Activated CD4-positive, alpha-beta memory T cell treated with anti-CD3 and anti-CD28 coated beads, Interleukin-2, amount 10 ng/mL, durations not matched to agents 7 days and 5 days (primary cell): ENCODE results near the gene RPS6KA5. TPM values are rescaled to one million over a fixed set of nuclear protein-coding genes. Genes with fewer than 3 reads are reported as not detected.
"Not testable (repeated sequence)": the region's sequence is repeated elsewhere in the genome, so short reads cannot be mapped to it uniquely, and the experiment has no call there.

Experiments
- CTCF ChIA-PET: fragments of 350-600 bp; sonication (Branson Sonifier 250); formaldehyde crosslinking; loops from one replicate; lab custom pipeline; 2021; ENCODE audit warnings: antibody characterized with exemption, inconsistent platforms; lab: Charles Lee
- POLR2A ChIA-PET: fragments of 350-600 bp; sonication (Branson Sonifier 250); formaldehyde crosslinking; loops from one replicate; lab custom pipeline; 2021; ENCODE audit warnings: antibody characterized with exemption; lab: Charles Lee
- DNase-seq: peaks from one replicate; pipeline ENCODE4 v3.0.0-alpha.2; 2020
- H3K27ac Mint-ChIP-seq: one replicate; pipeline ENCODE4 v1.8.0; 2021; ENCODE audit warnings: mild to moderate bottlenecking, mixed read lengths
- H3K27me3 Mint-ChIP-seq: one replicate; pipeline ENCODE4 v1.8.0; 2021; ENCODE audit warnings: mixed read lengths
- H3K36me3 Mint-ChIP-seq: one replicate; pipeline ENCODE4 v1.8.0; 2021; ENCODE audit warnings: low read depth, mixed read lengths
- H3K4me1 Mint-ChIP-seq: one replicate; pipeline ENCODE4 v1.8.0; 2021; ENCODE audit warnings: mixed read lengths
- H3K4me3 Mint-ChIP-seq: one replicate; pipeline ENCODE4 v1.8.0; 2021; ENCODE audit warnings: mild to moderate bottlenecking, mixed read lengths
- H3K9me3 Mint-ChIP-seq: one replicate; pipeline ENCODE4 v1.8.0; 2021; ENCODE audit warnings: mixed read lengths
- total RNA-seq, 2 experiments: library from RNA; stranded (reverse); gene quantifications; one replicate each; pipeline ENCODE4 v1.2.3, GENCODE V29; 2021

Gene RPS6KA5
- total RNA-seq, 2 experiments from 2014 or later: 44.5 to 49.9 TPM

DNA sequence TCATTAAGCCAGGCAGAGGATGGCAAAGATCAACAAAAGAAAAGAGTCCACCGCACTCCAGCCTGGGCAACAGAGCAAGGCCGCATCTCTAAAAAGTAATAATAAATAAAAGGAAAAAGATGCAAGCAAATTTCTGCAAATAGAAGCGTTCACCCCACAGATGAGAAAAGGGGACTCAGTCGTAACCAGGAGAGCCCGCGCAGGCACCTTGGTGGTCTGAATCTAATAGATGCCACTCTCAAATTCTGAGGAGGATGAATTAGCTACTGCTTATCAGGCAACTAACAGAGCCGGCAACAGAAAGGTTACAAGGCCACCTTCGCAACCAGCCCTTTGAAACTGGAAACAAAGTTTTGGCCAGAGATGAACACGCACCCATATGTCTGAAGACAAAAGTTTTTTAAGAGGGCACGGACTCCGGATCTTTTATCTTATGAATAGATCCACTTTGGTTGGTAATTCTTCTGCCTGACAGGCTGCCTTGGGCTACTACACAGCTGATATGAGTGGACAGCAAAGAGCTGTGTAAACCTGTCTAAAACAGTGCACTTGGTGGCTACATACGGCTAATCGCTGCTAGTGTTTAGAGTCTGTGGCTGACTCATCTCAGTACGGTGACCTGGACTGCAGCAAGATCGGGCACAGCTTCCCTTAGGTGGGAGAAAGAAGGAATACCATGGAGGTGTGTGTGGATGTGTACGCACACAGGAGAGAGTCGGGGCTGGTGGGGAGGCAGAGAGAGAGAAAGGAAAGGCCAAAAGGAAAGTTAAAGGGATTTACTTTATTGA, 211.3 kb downstream of the RPS6KA5 start:
- ChIA-PET CTCF (no interaction called here), POLR2A (interaction anchor here (1.1 kb wide), 1 partner anchor 20 kb away, joined by 3 read pairs; no protein-coding TSS in a partner anchor)
- DNase-seq: no peak
- no peaks in the 10 kb centered on the region for H3K27me3 Mint-ChIP-seq
- no peak overlapping the region for H3K4me3 Mint-ChIP-seq
- no peaks in the 10 kb centered on the region for H3K9me3 Mint-ChIP-seq
- H3K27ac Mint-ChIP-seq: no peak overlapping the region
- peaks cover 12% of the 10 kb centered on the region for H3K36me3 Mint-ChIP-seq
- H3K4me1 Mint-ChIP-seq: peaks cover 5% of the 10 kb centered on the region

DNA sequence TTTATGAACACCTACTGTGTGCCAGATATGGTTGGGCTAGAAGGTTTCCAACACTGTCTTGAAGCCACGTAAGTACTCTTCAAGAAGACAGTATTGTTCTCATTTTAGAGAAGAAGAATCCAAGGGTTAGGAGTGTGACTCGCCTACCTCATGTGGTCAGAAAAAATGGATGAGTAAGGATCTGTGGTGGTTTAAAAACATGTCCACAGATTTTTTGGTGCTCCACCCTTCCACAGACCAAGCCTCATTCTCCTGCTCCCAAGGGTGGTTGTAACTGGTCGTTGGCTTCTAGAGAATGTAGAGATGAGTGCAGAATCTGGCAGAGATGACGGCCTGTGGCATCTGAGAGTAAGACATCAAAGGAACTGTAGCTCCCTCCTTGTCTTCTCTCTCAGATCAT, 213.9 kb downstream of the RPS6KA5 start:
- DNase-seq: no peak
- no peaks in the 10 kb centered on the region for H3K27me3 Mint-ChIP-seq
- peaks cover 1% of the 10 kb centered on the region for H3K9me3 Mint-ChIP-seq
- H3K4me3 Mint-ChIP-seq: no peak overlapping the region
- POLR2A ChIA-PET: interaction anchor here (1.0 to 1.2 kb wide), 2 partner anchors 19 to 56 kb away, joined by 3 read pairs; no protein-coding TSS in a partner anchor
- H3K36me3 Mint-ChIP-seq: peaks cover 10% of the 10 kb centered on the region
- CTCF ChIA-PET: no interaction called here
- H3K27ac Mint-ChIP-seq: no peak overlapping the region
- H3K4me1 Mint-ChIP-seq: peaks cover 11% of the 10 kb centered on the region

DNA sequence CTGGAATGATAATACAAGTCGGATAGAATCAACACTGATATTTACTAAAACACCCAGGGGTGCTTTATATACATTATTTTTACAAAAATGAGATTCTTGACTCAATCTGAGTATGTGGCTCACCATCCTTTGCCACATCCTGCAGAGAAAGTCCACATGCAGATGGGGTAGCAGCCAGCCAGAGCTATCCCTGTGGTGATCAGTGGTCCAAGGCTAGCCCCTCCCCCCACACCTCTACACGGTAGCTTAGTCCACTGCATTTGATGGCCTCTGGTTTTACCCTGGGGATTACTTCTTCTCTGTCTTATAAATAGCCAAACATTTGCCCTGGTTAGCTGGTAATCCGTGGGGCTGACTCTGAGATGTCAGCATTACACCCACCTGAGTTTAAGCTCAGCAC, 216.1 kb downstream of the RPS6KA5 start:
- H3K36me3 Mint-ChIP-seq: peaks cover 10% of the 10 kb centered on the region
- H3K4me3 Mint-ChIP-seq: no peak overlapping the region
- no peak for DNase-seq
- H3K9me3 Mint-ChIP-seq: peaks cover 1% of the 10 kb centered on the region
- POLR2A ChIA-PET: no interaction called here
- no peak overlapping the region for H3K27ac Mint-ChIP-seq
- no peaks in the 10 kb centered on the region for H3K27me3 Mint-ChIP-seq
- CTCF ChIA-PET: interaction anchor here (0.9 kb wide), 1 partner anchor 328 kb away, joined by 3 read pairs; no protein-coding TSS in a partner anchor
- H3K4me1 Mint-ChIP-seq: peaks cover 11% of the 10 kb centered on the region

DNA sequence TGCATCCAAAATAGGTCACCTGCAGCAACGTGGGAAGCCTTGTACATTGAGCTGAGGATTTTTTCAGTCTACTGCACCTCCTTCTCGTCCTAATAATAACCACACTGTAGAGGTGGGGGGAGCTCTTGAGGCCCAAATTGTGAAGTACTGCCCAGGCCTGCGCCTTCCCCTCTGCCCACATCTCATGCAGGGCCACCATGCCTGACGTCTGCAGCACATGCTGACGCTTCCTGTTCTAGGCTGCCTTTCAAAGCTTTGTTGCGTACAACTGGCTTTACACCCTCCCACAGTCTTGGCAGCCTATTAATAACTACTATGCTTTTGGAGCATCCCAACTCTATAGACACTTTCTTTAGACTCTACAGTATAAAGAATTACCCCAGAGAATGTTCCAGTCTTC, 217.7 kb downstream of the RPS6KA5 start:
- Mint-ChIP-seq H3K4me1 (peaks cover 11% of the 10 kb centered on the region), H3K4me3 (no peak overlapping the region), H3K27me3 (no peaks in the 10 kb centered on the region), H3K9me3 (peaks cover 1% of the 10 kb centered on the region), H3K36me3 (peaks cover 6% of the 10 kb centered on the region), H3K27ac (no peak overlapping the region)
- DNase-seq: peak; percentile 12
- ChIA-PET CTCF (no interaction called here), POLR2A (no interaction called here)

DNA sequence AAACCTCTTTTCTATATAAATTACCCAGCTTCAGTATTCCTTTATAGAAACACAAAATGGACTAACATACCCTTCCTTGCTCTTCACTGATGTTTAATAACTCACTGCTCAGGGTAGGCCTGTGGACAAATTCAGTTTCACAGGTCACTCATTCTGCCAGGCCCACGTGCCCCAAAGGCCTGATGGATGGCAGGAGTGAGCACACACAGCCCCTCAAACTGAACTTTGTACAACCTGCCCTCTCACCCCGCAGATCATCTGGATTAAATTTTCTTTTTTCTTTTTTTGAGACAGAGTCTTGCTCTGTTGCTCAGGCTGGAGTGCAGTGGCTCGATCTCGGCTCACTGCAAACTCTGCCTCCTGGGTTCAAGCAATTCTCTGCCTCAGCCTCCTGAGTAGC, 219.8 kb downstream of the RPS6KA5 start:
- H3K4me3 Mint-ChIP-seq, H3K9me3 Mint-ChIP-seq, H3K27me3 Mint-ChIP-seq, POLR2A ChIA-PET, H3K27ac Mint-ChIP-seq, H3K36me3 Mint-ChIP-seq, CTCF ChIA-PET: not testable (repeated sequence)
- peak; percentile 4 for DNase-seq
- peaks cover 18% of the 10 kb centered on the region for H3K4me1 Mint-ChIP-seq

DNA sequence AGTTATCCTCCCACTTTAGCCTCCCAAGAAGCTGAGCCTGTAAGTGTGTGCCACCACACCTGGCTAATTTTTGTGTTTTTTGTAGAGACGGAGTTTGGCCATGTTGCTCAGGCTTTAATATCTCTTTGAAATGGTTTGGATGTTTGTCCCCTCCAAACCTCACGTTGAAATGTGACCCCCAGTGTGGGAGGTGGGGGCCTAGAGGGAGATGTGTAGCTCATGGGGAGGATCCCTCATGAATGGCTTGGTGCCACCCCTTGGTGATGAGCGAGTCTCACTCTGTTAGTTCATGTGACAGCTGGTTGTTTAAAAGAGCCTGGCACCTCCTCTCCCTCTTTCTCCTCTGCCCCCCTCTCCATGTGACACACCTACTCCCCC, 220.6 kb downstream of the RPS6KA5 start:
- peaks cover 23% of the 10 kb centered on the region for H3K4me1 Mint-ChIP-seq
- ChIA-PET POLR2A (no interaction called here), CTCF (no interaction called here)
- peaks cover 1% of the 10 kb centered on the region for H3K9me3 Mint-ChIP-seq
- H3K27me3 Mint-ChIP-seq: no peaks in the 10 kb centered on the region
- DNase-seq: peak; percentile 9
- no peak overlapping the region for H3K27ac Mint-ChIP-seq
- H3K36me3 Mint-ChIP-seq: no peaks in the 10 kb centered on the region
- H3K4me3 Mint-ChIP-seq: no peak overlapping the region

DNA sequence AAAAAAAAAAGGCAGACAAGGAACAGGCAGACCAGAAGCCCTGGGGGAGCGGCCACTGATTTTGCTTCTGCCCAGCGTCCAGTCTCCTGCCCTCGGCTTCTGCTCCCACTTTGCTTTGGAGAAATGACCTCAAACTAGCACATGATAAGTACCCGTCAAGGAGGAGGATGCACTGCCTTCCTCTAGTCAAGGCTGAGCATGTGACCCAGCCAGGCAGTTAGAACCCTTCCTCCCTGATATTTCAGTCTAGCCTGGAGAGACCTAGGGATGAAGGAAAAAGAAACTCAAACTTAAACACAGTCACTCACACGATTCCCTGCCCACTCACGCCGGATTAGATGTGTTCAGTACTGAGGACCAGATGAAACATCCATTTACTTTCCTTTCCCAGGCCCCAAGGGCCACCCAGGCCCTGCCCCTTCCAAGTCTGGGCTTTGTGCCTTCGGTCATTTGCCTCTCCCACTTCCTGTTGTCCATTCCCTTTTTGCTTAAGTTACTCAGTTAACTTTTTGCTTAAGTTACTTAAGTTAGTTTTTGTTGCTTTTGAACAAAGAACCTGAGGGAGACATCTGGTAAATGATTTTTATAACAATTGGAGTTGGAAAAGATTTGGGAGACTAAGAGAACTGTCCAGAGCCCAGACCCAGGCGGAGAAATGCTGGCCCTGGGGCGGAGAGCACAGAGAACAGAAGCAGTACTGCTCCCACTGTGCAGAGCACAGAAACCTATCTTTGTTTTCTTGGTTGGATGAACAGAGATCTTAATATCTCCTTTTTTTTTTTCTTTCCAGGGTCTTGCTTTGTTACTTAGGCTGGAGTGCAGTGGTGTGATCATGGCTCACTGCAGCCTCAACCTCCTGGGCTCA, 221.2 kb downstream of the RPS6KA5 start:
- DNase-seq: peak; percentile 9
- CTCF ChIA-PET: no interaction called here
- POLR2A ChIA-PET: no interaction called here
- H3K36me3 Mint-ChIP-seq: no peaks in the 10 kb centered on the region
- H3K27ac Mint-ChIP-seq: no peak overlapping the region
- peaks cover 1% of the 10 kb centered on the region for H3K9me3 Mint-ChIP-seq
- peaks cover 24% of the 10 kb centered on the region for H3K4me1 Mint-ChIP-seq
- no peak overlapping the region for H3K4me3 Mint-ChIP-seq
- no peaks in the 10 kb centered on the region for H3K27me3 Mint-ChIP-seq

DNA sequence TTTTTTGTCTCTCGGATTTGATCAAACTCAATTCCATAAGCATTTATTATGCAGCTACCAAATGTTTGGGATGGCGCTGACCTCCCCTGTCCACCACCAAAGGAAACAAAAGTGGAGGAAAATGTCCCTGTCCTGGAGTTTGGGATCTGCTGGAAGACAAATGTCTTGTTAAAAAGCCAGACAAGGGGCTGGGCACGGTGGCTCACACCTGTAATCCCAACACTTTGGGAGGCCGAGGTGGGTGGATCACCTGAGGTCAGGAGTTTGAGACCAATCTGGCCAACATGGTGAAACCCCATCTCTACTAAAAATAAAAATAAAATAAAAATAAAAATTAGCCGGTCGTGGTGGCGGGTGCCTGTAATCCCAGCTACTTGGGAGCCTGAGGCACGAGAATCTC, 221.9 kb downstream of the RPS6KA5 start:
- CTCF ChIA-PET, DNase-seq: not testable (repeated sequence)

DNA sequence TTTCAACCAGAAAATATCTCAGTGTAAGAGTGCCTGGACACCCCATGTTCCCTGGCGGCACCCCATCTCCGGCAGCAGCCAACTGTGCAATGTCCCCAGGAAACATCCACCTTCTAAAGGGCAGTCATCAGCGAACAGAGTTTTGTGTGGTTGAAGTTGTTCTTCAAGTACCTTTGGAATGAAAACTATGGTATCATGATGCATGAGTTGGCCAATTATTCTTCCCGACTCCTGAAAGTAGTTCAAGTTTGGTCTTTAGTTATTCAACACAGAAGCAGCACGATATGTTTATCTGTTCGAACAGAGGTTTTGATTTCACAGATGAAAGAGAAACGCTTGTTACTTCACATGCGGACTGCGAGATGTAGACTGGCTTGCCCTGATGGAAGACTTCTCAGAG, 223.1 kb downstream of the RPS6KA5 start:
- H3K36me3 Mint-ChIP-seq: no peaks in the 10 kb centered on the region

More for the DNA sequence above, 221.9 kb downstream of the RPS6KA5 start:
- H3K27me3 Mint-ChIP-seq, H3K27ac Mint-ChIP-seq, POLR2A ChIA-PET, H3K4me3 Mint-ChIP-seq, H3K36me3 Mint-ChIP-seq, H3K9me3 Mint-ChIP-seq: not testable (repeated sequence)
- H3K4me1 Mint-ChIP-seq: peaks cover 25% of the 10 kb centered on the region

DNA sequence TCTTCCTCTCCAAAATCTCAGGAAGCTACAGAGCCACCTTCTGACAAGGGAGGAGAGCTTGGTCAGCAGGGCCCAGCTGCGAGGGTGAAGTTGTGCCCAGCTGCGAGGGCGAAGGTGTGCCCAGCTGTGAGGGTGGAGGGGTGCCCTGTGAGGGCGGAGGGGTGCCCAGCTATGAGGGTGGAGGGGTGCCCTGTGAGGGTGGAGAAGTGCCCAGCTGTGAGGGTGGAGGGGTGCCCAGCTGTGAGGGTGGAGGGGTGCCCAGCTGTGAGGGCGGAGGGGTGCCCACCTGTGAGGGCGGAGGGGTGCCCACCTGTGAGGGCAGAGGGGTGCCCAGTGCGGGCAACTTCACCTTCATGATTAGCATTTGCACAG, 223.8 kb downstream of the RPS6KA5 start:
- no peak overlapping the region for H3K27ac Mint-ChIP-seq

More for the DNA sequence above, 223.1 kb downstream of the RPS6KA5 start:
- Mint-ChIP-seq H3K4me1 (peaks cover 20% of the 10 kb centered on the region), H3K4me3 (no peak overlapping the region), H3K27ac (no peak overlapping the region), H3K9me3 (peaks cover 2% of the 10 kb centered on the region), H3K27me3 (peaks cover 2% of the 10 kb centered on the region)
- POLR2A ChIA-PET: interaction anchor here (1.0 kb wide), 1 partner anchor 9 kb away, joined by 3 read pairs; no protein-coding TSS in a partner anchor
- no peak for DNase-seq
- CTCF ChIA-PET: no interaction called here

DNA sequence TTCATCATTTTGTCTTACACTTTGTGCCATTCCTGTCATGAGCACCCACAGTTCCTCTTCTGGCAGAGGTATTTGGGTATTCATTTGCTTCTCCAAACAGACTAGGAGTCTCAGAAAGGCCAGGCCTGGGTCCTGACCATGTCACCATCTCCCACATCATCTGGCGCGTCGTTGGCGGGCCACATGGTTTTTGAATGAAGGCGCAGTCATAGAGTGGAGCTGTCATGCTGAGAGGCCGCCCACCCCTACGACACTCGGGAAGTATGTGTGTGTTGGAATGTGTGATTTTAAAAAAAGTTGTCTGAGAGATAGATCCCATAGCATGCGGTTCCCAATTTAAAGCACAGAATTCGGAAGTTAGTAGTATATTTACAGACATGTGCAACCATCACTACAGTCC, 228.6 kb downstream of the RPS6KA5 start:
- Mint-ChIP-seq H3K36me3 (no peaks in the 10 kb centered on the region), H3K4me3 (no peak overlapping the region), H3K4me1 (peaks cover 46% of the 10 kb centered on the region), H3K27me3 (peaks cover 2% of the 10 kb centered on the region), H3K27ac (no peak overlapping the region), H3K9me3 (peaks cover 2% of the 10 kb centered on the region)
- POLR2A ChIA-PET: no interaction called here
- CTCF ChIA-PET: no interaction called here
- DNase-seq: no peak

More for the DNA sequence above, 223.8 kb downstream of the RPS6KA5 start:
- no peak overlapping the region for H3K4me3 Mint-ChIP-seq
- peaks cover 2% of the 10 kb centered on the region for H3K27me3 Mint-ChIP-seq
- H3K9me3 Mint-ChIP-seq: peaks cover 2% of the 10 kb centered on the region
- no peaks in the 10 kb centered on the region for H3K36me3 Mint-ChIP-seq
- peaks cover 20% of the 10 kb centered on the region for H3K4me1 Mint-ChIP-seq
- no peak for DNase-seq
- ChIA-PET CTCF (interaction anchor here (0.7 kb wide), 1 partner anchor 15 kb away, joined by 3 read pairs; no protein-coding TSS in a partner anchor), POLR2A (interaction anchor here (0.8 to 1.0 kb wide), 2 partner anchors 8 to 42 kb away, joined by 3 read pairs; no protein-coding TSS in a partner anchor)

DNA sequence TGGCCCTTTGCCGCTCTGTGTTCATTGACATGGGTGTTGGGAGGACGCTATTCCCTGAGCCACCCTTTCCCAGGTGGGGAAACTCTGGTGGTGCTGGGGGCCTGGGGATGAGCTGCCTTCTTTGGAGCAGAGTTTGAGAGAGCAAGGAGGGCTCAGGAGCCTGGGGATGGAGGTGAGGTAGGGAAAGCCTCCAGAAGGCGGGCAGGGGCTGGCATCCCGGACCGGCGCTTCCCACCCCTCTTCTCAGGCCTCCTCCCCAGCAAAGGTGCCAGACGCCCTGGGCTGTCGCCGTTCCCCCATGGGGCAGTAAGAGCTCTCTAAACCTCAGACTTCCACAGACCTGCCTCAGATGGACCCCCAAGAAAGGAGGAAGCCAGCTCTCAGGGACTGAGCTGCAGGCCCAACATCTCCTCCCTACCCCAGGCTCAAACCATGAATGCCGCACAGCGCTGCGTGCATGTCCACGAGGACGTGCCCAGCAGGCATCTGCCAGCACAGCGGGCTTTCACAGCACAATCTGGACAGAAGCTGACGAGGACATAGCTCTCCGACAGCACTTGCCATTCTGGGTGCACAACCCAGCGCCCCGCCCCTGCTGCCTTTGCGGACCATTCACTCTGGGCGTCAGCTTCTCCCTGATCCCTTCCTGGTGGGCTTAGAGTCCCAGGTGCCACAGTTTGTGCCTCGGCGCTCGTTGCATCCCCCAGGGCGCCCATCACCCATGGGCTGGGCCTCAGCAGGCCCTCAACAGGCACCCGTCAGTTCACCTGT, 229.3 kb downstream of the RPS6KA5 start:
- H3K4me1 Mint-ChIP-seq: peaks cover 40% of the 10 kb centered on the region
- no peak overlapping the region for H3K27ac Mint-ChIP-seq
- ChIA-PET POLR2A (no interaction called here), CTCF (no interaction called here)
- no peak overlapping the region for H3K4me3 Mint-ChIP-seq
- peaks cover 2% of the 10 kb centered on the region for H3K27me3 Mint-ChIP-seq
- peaks cover 3% of the 10 kb centered on the region for H3K36me3 Mint-ChIP-seq
- no peak for DNase-seq
- peaks cover 2% of the 10 kb centered on the region for H3K9me3 Mint-ChIP-seq
